Osteocyte (in vitro differentiated cells): ENCODE results near the gene SNX32. TPM values are rescaled to one million over a fixed set of nuclear protein-coding genes. Genes with fewer than 3 reads are reported as not detected.

Experiments used
- DNase-seq: peaks from one replicate; pipeline ENCODE4 v3.0.0; 2021; ENCODE audit warnings: mixed read lengths; ENCODE audit not compliant: unreplicated experiment; ENCODE audit errors: extremely low spot score
- H3K27ac Mint-ChIP-seq: one replicate; pipeline ENCODE4 v1.8.0; 2021; ENCODE audit warnings: mild to moderate bottlenecking, mixed read lengths; ENCODE audit not compliant: unreplicated experiment
- H3K27me3 Mint-ChIP-seq: one replicate; pipeline ENCODE4 v1.8.0; 2021; ENCODE audit warnings: mixed read lengths; ENCODE audit not compliant: unreplicated experiment
- H3K36me3 Mint-ChIP-seq: one replicate; pipeline ENCODE4 v1.8.0; 2021; ENCODE audit warnings: mixed read lengths; ENCODE audit not compliant: unreplicated experiment
- H3K4me1 Mint-ChIP-seq: one replicate; pipeline ENCODE4 v1.8.0; 2021; ENCODE audit warnings: mixed read lengths; ENCODE audit not compliant: unreplicated experiment
- H3K4me3 Mint-ChIP-seq: one replicate; pipeline ENCODE4 v1.8.0; 2021; ENCODE audit warnings: mild to moderate bottlenecking, moderate library complexity, mixed read lengths; ENCODE audit not compliant: unreplicated experiment
- H3K9me3 Mint-ChIP-seq: one replicate; pipeline ENCODE4 v1.8.0; 2021; ENCODE audit warnings: mixed read lengths; ENCODE audit not compliant: unreplicated experiment
- CTCF ChIP-seq: fragments of 200-600 bp; sonication (generic); IDR thresholded peaks from 2 replicates; pipeline ENCODE4 v1.5.0; 2021; ENCODE audit warnings: antibody characterized with exemption, mild to moderate bottlenecking, moderate library complexity
- total RNA-seq: library from RNA; stranded (reverse); gene quantifications from 2 replicates; pipeline ENCODE4 v1.2.1, GENCODE V29; 2021

Gene SNX32
- total RNA-seq, 1 donor from 2014 or later = 4.0 TPM

GRCh38 chr11:65814986-65815565 lies 18.7 kb upstream of the SNX32 start:
- no peak overlapping the region for H3K27ac Mint-ChIP-seq
- peaks cover 10% of the 10 kb centered on the region for H3K4me1 Mint-ChIP-seq
- peaks cover 1% of the 10 kb centered on the region for H3K36me3 Mint-ChIP-seq
- no peaks in the 10 kb centered on the region for H3K9me3 Mint-ChIP-seq
- TF ChIP-seq CTCF = no peak
- no peak for DNase-seq
- no peaks in the 10 kb centered on the region for H3K27me3 Mint-ChIP-seq
- H3K4me3 Mint-ChIP-seq = no peak overlapping the region

- Mint-ChIP-seq H3K4me1 (peaks cover 10% of the 10 kb centered on the region), H3K27ac (no peak overlapping the region), H3K9me3 (no peaks in the 10 kb centered on the region), H3K36me3 (peaks cover 1% of the 10 kb centered on the region), H3K27me3 (no peaks in the 10 kb centered on the region), H3K4me3 (peak overlapping the region; percentile 75)
- DNase-seq = no peak
- no peak for TF ChIP-seq CTCF
Measured at GRCh38 chr11:65816696-65817095, 17.1 kb upstream of the SNX32 start.

GRCh38 chr11:65817312-65817834 lies 16.4 kb upstream of the SNX32 start:
- H3K9me3 Mint-ChIP-seq = no peaks in the 10 kb centered on the region
- no peaks in the 10 kb centered on the region for H3K27me3 Mint-ChIP-seq
- no peak for TF ChIP-seq CTCF

GRCh38 chr11:65817835-65818680 lies 15.7 kb upstream of the SNX32 start:
- Mint-ChIP-seq H3K4me3 (peak overlapping the region; percentile 75), H3K9me3 (no peaks in the 10 kb centered on the region), H3K27ac (peak overlapping the region; percentile 43), H3K27me3 (no peaks in the 10 kb centered on the region), H3K4me1 (peaks cover 10% of the 10 kb centered on the region), H3K36me3 (peaks cover 1% of the 10 kb centered on the region)
- peak; percentile 98 for DNase-seq
- TF ChIP-seq CTCF = peak; percentile 100

More at GRCh38 chr11:65817312-65817834, 16.4 kb upstream of the SNX32 start:
- Mint-ChIP-seq H3K4me3 (peak overlapping the region; percentile 75), H3K4me1 (peaks cover 10% of the 10 kb centered on the region), H3K27ac (peak overlapping the region; percentile 43), H3K36me3 (peaks cover 1% of the 10 kb centered on the region)
- no peak for DNase-seq

- Mint-ChIP-seq H3K27ac (no peak overlapping the region), H3K4me3 (no peak overlapping the region), H3K27me3 (no peaks in the 10 kb centered on the region), H3K4me1 (peaks cover 10% of the 10 kb centered on the region), H3K9me3 (no peaks in the 10 kb centered on the region), H3K36me3 (no peaks in the 10 kb centered on the region)
- no peak for TF ChIP-seq CTCF
- DNase-seq = no peak
Measured at GRCh38 chr11:65821107-65821506, 12.7 kb upstream of the SNX32 start.
